Measurements from ENCODE around the gene IFT74.
"Not testable (repeated sequence)": the region's sequence is repeated elsewhere in the genome, so short reads cannot be mapped to it uniquely, and the experiment has no call there.

The IFT74 gene

DNA sequence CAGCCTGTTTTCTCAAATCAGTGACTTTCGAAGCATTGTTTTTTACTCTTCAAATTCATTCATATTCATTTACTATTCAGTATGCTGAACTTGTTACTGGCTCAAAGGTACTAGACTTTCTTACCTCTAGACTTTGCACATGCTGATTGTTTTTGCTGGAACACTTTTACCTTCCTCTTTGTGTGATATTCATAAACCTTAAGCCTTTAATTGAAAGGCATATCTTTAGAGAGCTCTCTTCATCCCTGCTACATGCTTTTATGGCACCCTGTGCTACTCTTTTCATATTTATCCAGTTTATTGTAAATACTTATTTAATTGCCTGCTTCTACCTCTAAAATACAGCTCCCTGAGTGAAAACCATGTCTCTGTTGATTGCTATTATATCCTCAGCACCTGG, 97.9 kb downstream of the IFT74 start:
- intact Hi-C loops (cut with DNase I) = no loop called here
- no peak for DNase-seq

DNA sequence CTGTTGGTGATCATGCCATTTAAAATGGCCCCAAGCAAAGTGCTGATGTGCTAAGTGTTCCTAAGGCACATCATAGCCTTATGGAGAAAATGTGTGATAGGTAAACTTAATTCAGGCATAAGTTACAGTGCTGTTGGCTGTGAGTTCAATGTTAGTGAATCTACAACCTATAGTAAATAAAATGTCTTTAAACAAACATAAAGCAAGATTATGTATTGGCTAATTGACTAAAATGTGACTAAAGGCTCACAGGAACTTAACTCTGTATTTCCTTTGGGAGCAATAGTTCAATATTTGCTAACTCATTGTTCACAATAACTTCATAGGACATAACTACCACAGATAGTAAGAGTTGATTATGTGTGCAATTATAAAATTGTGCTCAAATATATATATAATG, 98.6 kb downstream of the IFT74 start:
- no peak for DNase-seq
- intact Hi-C loops (cut with DNase I) = no loop called here

DNA sequence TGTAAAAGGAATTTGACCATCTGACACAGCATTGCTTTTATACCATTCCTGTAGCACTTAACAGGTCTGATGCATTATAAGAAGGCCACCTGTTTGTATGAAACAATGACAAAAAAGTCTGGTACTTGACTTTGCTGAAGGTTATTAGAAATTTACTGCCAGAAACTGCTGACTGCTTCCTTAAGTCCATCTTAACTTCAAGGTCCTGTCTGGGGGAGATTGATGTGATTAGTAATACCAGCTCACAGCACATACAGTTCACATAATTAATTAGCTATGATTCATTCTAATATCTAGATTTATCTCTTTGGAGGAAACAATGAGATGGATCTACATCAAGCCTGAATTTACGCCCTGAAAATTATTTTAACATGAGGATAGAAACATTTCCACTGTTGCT, 103.2 kb downstream of the IFT74 start:
- intact Hi-C loops (cut with DNase I) = no loop called here

DNA sequence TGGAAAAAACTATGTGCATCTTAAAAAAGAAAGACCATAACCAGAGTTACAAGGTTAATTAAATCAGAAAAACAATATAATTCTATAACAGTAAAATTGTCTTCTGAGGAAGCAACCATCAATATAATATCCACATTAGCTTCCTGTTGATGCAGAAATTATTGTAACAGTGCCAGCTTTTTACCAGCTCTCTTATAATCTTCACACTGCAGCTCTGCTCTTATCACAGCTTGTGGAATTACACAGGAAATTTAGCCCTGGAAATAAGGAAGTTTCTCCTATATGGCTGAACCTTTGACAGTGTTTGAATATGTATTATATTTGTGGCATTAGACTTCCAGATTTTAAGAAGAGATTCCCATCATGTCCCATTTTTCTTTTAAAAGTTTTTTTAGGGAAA, 103.7 kb downstream of the IFT74 start:
- no peak for DNase-seq
- intact Hi-C loops (cut with DNase I) = no loop called here

More for the DNA sequence above, 103.2 kb downstream of the IFT74 start:
- no peak for DNase-seq

DNA sequence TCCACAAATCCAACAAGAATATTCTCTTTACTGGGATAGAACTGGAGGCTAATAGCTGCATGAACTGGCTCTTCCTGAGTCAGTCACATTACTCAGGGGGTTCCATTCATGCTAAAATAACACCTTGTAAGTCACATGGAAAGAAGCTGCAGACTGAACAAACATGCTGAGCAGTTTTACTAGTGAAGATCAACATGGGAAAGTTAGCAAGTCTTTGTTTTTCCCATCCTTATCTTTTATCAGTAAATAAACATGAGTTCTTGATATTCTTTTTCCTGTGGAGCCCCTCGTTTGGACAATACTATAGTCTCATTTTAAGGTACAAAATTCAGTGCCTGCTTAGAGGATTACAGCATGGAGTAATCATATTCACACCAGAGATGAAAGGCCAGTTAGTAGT, 109.1 kb downstream of the IFT74 start:
- DNase-seq = no peak
- intact Hi-C loops (cut with DNase I) = no loop called here

DNA sequence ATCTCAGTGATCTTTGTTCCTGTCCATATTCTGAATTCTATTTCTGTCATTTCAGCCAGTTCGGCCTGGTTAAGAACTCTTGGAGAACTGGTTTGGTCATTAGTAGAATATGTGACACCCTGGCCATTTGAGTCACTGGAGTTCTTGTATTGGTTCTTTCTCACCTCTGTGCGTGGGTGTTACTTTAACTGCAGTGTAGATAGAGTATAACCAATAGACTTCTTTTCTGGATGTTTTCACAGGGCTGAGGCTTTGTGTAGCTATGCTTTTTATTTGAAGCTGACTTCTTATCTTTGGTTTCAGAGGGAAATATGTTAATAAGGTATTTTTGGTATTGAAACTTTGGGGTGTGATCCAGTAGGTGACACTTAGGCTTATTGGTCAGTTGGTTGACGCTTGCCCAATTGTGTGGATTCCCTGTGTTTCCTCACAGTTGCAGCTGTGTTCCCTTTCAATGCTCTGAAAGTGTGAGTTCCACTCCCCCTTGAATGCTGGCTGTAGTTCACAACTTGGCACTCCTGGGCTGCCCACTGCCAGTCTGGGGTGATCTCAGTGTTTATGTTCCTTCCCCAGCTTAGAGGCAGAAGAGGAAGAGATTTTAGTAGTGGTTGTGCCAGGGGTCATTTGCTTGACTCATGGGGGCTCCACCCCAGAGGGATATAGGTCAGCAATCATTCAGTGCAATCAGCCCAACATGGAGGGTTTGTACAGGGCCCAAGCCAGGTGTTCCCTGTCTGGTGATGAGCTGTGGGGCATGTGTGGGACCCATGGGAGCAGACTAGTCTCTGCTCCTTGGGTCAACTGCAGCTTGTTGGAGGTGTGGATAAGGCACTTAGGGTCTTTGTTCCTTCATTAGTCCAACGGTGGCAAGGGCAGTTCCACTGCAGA, 117.9 kb downstream of the IFT74 start:
- DNase-seq = no peak
- intact Hi-C loops (cut with DNase I) = no loop called here

DNA sequence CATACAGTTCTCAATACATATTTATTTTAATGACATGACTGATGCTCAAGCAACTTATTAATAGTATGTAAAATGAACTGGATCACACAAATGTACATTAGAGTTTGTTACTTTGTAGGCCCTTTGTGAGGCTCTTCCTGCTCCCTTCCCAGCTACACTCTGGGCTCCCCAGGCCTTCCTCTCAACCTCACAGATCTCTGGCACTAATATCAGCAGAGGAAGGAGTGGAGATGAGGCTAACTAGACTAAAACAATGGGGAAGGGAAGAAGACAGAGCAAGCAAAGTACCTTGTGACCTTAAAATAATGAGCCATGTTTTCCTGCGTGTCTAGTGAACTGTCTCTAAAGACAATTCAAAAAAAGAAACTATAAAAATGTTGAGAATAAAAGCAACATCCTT, 122.5 kb downstream of the IFT74 start:
- intact Hi-C loops (cut with DNase I) = no loop called here
- no peak for DNase-seq

DNA sequence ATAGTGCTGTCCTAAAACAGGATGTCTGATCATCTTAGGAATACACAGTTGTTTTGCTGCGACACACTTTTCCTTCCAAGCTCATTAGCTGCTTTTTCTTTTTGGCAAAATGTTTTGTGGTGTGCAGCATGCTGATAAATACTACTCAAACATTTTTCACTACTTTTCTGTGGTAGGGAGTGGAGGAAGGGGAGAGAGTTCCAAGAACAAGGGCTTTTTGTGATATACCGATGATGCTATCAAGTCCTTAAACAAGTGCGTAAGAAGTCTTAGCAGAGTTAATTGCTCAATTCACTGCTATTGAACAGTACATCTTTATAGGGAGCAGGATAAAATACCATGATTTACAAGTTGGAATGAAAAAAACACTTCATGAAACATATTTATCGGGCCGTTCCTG, 129.2 kb downstream of the IFT74 start:
- no peak for DNase-seq
- intact Hi-C loops (cut with DNase I) = no loop called here

DNA sequence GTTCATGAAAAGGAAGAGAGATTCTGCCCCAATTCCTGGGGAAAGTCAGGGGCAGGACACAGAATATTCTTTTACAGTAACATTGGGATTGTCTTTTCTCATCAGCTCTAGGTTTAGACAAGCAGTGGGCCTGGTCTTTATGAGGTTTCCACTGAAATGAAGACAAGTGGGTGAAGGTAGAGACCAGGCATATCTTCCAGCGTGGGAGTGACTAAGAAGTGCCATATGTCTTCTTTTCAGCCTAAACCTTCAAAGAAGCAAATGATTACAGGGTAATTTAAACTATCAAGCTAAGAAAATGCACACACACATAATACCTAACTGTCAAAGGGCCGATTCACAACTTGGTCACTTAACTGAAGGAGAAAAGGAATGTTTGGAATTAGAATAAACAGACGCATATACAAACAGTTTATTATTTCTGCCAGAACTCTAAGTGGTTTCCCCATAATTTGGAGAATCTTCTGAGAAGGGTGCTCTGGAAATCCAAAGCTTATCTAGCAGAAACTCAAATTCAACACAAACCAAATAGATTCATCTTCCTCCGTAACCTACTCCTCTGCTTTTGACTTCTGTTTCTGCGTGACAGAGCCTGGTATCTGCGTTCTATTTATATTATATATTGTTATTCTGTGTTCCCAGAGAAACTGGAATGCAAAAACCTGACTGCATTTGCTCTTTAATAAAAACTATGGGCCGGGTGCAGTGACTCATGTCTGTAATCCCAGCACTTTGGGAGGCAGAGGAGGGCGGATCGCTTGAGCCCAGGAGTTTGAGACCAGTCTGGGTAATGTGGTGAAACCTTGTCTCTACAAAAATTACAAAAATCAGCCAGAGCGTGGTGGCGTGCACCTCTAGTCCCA, 130.8 kb downstream of the IFT74 start:
- DNase-seq = no peak
- intact Hi-C loops (cut with DNase I) = no loop called here

DNA sequence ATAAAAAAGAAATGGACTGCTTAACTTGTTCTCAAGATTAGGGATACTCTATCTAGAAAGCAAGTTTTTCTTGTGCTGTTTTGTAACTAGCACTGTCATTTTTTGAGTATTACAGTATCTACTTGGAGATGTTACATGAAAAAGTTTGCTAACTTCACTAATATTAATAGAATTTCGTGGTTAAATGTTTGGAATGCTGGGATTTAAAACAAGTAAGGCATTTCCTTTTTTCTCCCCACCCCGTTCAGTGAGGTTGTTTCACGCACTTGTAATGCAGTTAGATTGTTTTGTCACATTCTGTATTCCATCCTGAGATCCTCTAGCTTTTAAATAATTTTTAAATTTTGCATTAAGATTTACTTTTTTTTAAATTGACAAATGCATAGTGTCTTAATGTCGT, 132.8 kb downstream of the IFT74 start:
- intact Hi-C loops (cut with DNase I) = no loop called here
- no peak for DNase-seq

DNA sequence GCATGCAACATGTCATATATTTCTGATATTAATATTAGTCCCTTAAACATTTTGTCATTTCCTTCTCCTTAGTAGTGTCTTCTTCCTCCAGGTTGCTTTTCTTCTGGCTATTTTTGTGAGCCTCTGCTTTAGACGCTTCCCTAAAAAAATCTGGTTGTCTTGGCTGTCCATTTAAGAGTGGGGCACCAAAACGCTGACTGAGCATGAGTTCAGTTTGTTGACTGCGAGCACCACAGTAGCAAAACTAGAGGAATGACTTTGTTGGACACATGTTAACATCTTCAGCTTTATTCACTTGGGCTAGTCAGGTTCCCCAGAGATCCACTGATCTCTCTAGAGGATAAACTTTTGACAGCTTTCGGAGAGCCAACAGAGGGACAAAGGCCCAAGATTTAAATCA, 133.5 kb downstream of the IFT74 start:
- intact Hi-C loops (cut with DNase I) = no loop called here

DNA sequence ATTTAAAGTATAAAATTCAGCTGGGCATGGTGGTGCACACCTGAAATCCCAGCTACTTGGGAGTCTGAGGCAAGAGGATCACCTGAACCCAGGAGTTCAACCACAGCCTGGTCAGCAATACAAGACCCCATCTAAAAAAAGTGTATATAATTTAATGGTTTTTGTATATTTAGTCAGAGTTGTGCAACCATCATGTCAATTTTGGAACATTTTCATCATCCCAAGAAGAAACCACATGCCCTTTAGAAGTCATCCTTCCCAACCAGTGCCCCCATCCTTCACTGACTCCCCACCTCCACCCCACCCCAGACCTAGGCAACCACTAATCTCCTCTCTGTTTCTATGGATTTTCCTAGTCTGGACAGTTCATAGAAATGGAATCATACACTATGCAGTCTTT, 134.0 kb downstream of the IFT74 start:
- intact Hi-C loops (cut with DNase I) = no loop called here
- DNase-seq = no peak

More for the DNA sequence above, 133.5 kb downstream of the IFT74 start:
- no peak for DNase-seq

DNA sequence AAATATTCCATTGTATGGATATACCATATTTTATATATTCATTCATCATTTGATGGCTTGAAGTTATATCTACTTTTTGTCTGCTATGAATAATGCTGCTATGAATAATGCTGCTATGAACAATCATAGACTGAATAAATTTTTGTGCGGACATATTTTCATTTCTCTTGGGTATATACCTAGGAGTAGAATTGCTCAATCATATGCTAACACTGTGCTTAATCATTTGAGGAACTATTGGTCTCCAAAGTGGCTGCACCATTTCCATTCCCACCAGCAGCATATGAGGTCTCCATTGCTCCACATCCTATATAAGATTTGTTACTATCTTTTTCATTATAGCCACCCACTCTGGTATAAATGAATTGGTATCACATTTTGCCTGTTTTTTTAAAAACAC, 134.5 kb downstream of the IFT74 start:
- intact Hi-C loops (cut with DNase I) = no loop called here
- DNase-seq = no peak

DNA sequence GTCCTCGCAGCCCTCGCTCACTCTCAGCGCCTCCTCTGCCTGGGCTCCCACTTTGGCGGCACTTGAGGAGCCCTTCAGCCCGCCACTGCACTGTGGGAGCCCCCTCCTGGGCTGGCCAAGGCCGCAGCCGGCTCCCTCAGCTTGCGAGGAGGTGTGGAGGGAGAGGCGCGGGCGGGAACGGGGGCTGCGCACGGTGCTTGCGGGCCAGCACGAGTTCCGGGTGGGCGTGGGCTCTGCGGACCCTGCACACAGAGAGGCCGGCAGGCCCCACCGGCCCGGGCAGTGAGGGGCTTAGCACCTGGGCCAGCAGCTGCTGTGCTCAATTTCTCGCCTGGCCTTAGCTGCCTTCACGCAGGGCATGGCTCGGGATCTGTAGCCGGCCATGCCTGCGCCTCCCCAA, 136.3 kb downstream of the IFT74 start:
- DNase-seq; intact Hi-C loops (cut with DNase I): not testable (repeated sequence)

DNA sequence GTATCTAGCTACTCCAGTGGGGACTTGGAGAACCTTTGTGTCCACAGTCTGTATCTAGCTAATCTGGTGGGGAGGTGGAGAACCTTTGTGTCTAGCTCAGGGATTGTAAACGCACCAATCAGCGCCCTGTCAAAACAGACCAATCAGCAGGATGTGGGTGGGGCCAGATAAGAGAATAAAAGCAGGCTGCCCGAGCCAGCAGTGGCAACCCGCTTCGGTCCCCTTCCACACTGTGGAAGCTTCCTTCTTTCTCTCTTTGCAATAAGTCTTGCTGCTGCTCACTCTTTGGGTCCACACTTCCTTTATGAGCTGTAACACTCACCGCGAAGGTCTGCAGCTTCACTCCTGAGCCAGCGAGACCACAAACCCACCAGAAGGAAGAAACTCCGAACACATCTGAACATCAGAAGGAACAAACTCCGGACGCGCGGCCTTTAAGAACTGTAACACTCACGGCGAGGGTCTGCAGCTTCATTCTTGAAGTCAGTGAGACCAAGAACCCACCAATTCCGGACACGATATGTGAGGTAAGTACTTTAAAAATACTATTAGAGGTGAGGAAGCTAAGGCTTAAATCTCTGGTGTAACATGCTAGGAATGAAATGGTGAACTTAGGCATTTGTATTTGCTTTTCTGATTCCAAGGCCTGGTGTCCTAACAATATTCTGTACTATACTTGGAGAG, 137.3 kb downstream of the IFT74 start:
- intact Hi-C loops (cut with DNase I); DNase-seq: not testable (repeated sequence)

DNA sequence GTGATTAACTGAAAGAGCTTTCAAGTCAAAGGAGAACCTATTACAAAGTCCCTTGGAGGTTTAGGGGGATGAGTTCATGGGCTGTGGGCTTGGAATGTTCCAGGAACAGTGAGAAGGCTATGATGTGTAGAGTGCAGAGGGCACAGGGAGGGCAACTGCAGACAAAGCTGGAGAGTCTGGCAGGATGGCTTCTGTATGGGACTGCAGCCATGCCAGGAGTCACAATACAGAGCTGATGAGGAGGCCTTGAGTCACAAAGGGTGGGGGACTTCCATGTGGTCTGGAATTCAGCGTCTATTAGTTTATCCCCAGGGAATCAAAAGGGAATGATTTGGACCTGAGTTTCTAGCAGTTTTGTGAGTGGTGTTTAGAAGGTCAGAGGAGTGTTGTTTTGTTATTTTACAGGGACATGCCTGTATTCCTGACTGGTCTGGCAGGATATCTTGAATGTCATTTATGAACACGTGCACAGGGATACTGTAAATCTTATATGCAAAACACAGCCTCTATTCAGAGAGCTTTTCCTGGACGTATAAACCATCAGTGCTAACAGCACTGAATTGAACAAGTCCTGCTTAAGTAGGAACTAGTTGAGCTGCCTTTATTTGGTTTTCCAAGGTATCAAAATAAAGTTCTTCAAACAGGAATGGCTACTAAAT, 138.6 kb downstream of the IFT74 start:
- DNase-seq = no peak
- intact Hi-C loops (cut with DNase I) = no loop called here

DNA sequence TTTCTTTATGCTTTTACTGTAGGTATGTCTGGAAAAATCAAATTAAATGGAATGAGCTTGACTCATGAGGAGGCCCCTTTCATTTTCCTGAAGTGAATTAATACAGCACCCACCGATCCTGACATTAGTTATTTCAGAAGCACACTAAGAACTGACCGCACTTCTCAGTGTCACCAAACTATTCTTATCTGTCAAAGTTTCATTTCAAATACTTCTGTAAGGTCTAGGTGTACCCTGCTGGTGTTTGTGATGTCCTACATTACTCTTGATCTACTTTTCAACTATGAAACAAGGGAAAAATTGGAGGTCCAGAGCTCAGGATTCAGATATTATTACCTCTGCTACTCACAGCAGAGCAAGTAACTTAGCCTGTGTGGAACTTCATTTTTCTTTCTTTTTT, 151.0 kb downstream of the IFT74 start:
- no peak for DNase-seq
- intact Hi-C loops (cut with DNase I) = no loop called here

DNA sequence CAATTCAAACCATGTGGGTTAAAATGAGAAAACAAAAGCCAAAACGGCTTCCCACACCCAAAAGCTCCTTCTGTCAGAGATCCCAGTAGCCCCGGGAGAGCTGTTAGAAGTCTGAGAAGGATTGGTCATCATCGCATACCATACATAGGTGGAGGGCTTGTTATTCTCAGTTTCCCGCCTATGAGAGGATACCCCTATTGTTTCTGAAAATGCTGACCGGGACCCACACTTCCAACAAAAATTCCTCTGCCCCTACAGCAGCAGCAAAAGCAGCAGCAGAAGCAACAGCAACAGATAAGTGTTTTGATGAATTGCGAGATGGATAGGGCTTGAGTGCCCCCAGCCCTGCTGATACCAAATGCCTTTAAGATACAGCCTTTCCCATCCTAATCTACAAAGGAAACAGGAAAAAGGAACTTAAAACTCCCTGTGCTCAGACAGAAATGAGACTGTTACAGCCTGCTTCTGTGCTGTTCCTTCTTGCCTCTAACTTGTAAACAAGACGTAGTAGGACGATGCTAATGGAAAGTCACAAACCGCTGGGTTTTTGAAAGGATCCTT, 152.8 kb downstream of the IFT74 start, which contains the start of gene TEK:
TEK (plus strand) TSS at position 245 of the 561 bp plus-strand sequence. CDS start 366 bp downstream, outside the sequence.
- DNase-seq = no peak

DNA sequence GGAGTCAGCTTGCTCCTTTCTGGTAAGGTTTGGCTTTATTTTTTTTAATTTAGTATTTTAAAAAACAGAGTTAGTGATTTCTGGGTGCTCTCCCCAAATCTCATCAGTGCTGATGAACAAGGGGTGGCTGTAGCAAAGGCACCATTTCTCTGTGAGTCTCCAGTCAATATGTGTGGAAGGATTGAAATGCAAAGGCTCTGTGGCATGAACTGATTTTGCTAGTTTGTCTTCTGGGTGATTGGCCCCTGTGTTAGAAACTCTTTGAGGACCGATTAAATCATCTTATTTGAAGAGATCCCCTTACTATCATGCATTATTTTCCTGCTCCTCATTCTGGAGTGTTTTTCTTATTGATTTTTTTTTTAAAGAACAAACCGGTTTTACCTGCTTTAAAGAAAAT, 153.4 kb downstream of the IFT74 start:
- intact Hi-C loops (cut with DNase I) = no loop called here

More for the DNA sequence above, 152.8 kb downstream of the IFT74 start, which contains the start of gene TEK:
- intact Hi-C loops (cut with DNase I) = no loop called here

More for the DNA sequence above, 153.4 kb downstream of the IFT74 start:
- DNase-seq = no peak

Data from head of caudate nucleus (tissue), 42 donors.